Keratinocyte (primary cell): ENCODE data around the gene FAAH. TPM values are rescaled to one million over a fixed set of nuclear protein-coding genes. Genes with fewer than 3 reads are reported as not detected.

Source experiments
- DNase-seq: peaks from one replicate; pipeline ENCODE4 v3.0.0-alpha.2; 2011; ENCODE audit warnings: low read depth, missing footprints, low spot score
- FAIRE-seq: peaks from 2 replicates; lab custom pipeline; 2011; peaks lifted over from hg19 to GRCh38; lab: Jason Lieb, UNC
- H2AFZ ChIP-seq: 2 replicates; pipeline ENCODE4 v1.6.0; 2012; ENCODE audit warnings: low read length, control low read depth, inconsistent platforms; ENCODE audit not compliant: control insufficient read depth
- H3K27ac ChIP-seq: 2 replicates; pipeline ENCODE4 v1.5.1; 2011; ENCODE audit warnings: low read length; ENCODE audit not compliant: control insufficient read depth, insufficient read depth
- H3K27me3 ChIP-seq: 3 replicates; pipeline ENCODE4 v1.6.0; 2011; ENCODE audit warnings: low read length; ENCODE audit not compliant: control insufficient read depth, insufficient read depth; ENCODE audit errors: extremely low read depth
- H3K36me3 ChIP-seq, 2 experiments: 2 replicates in 1 of 2; 3 replicates in 1 of 2; pipeline ENCODE4 v1.5.1; 2011; ENCODE audit warnings: low read length in 2 of 2, mild to moderate bottlenecking in 1 of 2; ENCODE audit not compliant: control insufficient read depth in 2 of 2, insufficient read depth in 2 of 2; ENCODE audit errors: extremely low read depth in 1 of 2
- H3K4me1 ChIP-seq: 3 replicates; pipeline ENCODE4 v1.5.1; 2011; ENCODE audit warnings: low read length; ENCODE audit not compliant: control insufficient read depth, insufficient read depth; ENCODE audit errors: extremely low read depth
- H3K4me2 ChIP-seq: 3 replicates; pipeline ENCODE4 v1.6.0; 2011; ENCODE audit warnings: low read depth, low read length; ENCODE audit not compliant: control insufficient read depth, insufficient read depth; ENCODE audit errors: extremely low read depth
- H3K4me3 ChIP-seq, 3 experiments: fragments of 200-600 bp in 1 of 3; sonication (generic) in 1 of 3; 2 replicates in 2 of 3; 3 replicates in 1 of 3; pipeline ENCODE4 v1.5.1; 2011 to 2016; ENCODE audit warnings: low read length in 3 of 3, mild to moderate bottlenecking in 3 of 3, control low read depth in 2 of 3, inconsistent platforms in 1 of 3, low read depth in 1 of 3, mixed read lengths in 1 of 3, mixed run types in 1 of 3, moderate library complexity in 1 of 3; ENCODE audit not compliant: control insufficient read depth in 2 of 3, insufficient read depth in 2 of 3; ENCODE audit errors: extremely low read depth in 1 of 3
- H3K79me2 ChIP-seq: 2 replicates; pipeline ENCODE4 v1.6.0; 2012; ENCODE audit warnings: low read length; ENCODE audit not compliant: control insufficient read depth, insufficient read depth
- H3K9ac ChIP-seq: 3 replicates; pipeline ENCODE4 v1.6.0; 2011; ENCODE audit warnings: low read length; ENCODE audit not compliant: control insufficient read depth, insufficient read depth; ENCODE audit errors: extremely low read depth
- H3K9me1 ChIP-seq: 3 replicates; pipeline ENCODE4 v1.6.0; 2011; ENCODE audit warnings: low read length; ENCODE audit not compliant: control insufficient read depth, insufficient read depth; ENCODE audit errors: extremely low read depth
- H3K9me3 ChIP-seq: 2 replicates; pipeline ENCODE4 v1.5.1; 2012; ENCODE audit warnings: low read depth, low read length; ENCODE audit not compliant: control insufficient read depth
- H4K20me1 ChIP-seq: 3 replicates; pipeline ENCODE4 v1.6.0; 2011; ENCODE audit warnings: low read length; ENCODE audit not compliant: control insufficient read depth, insufficient read depth; ENCODE audit errors: extremely low read depth
- EZH2 ChIP-seq: IDR thresholded peaks from one replicate; pipeline ENCODE4 v1.6.1; 2012; ENCODE audit warnings: inconsistent platforms, mild to moderate bottlenecking, low read length, moderate library complexity
- dilution Hi-C: fragments of 300-500 bp; cut with MboI; formaldehyde crosslinking; loops from one replicate; pipeline ENCODE4 v1.7.0; 2020; ENCODE audit warnings: low sequenced_read_pairs; ENCODE audit not compliant: extremely low pct_ligation_motif_present
- polyA plus RNA-seq, 5 experiments: library from polyadenylated mRNA; depleted of rRNA in 3 of 5; stranded (reverse) in 3 of 5; stranded (forward) in 1 of 5; unstranded in 1 of 5; fragments of >200 nt; gene quantifications; 1 replicate in 1 of 5; 2 replicates in 3 of 5; 3 replicates in 1 of 5; pipeline versions ENCODE4 v1.2.1 to v1.2.3, GENCODE V29; 2011 to 2012; ENCODE audit warnings: missing spikeins in 2 of 5, low read depth in 1 of 5, low replicate concordance in 1 of 5
- TF ChIP-seq, protein P1 (sequence below), 3 experiments: IDR thresholded peaks in 1 of 3; conservative IDR thresholded peaks in 1 of 3; optimal IDR thresholded peaks in 1 of 3; 2 replicates in 2 of 3; 3 replicates in 1 of 3; pipeline versions ENCODE3 to v1.5.1; 2011; ENCODE audit warnings: low read length in 3 of 3, mild to moderate bottlenecking in 3 of 3, moderate library complexity in 2 of 3, control low read depth in 1 of 3, inconsistent platforms in 1 of 3; ENCODE audit not compliant: insufficient read depth in 2 of 3; ENCODE audit errors: extremely low read depth in 1 of 3

FAAH gene
- polyA plus RNA-seq, 1 donor (not counting 4 experiments of a cell fraction or from before 2014, with no cell fraction given): 5.3 TPM

GRCh38 chr1:46404482-46405196, 10.5 kb downstream of the FAAH start:
- H4K20me1 ChIP-seq: no peaks in the 10 kb centered on the region
- dilution Hi-C loops: no loop called here

DNA sequence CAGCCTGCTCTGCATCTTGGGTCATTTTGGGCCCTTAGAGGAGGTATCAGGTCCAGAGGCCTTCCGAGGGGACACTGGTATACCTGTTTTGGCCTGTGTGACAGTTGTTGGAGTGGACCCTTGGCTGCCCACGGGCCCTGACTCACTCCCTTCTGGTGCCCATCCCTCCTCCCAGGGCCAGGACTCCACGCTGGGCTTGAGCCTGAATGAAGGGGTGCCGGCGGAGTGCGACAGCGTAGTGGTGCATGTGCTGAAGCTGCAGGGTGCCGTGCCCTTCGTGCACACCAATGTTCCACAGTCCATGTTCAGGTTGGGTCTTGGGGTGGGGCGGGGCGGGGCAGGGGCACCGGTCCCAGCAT, 11.1 kb downstream of the FAAH start:
- FAIRE-seq: no peak
- Histone ChIP-seq H3K4me2 (no peak overlapping the region), H3K9me1 (peaks cover 4% of the 10 kb centered on the region), H3K27ac (no peak overlapping the region), H3K36me3 (peaks cover 0 to 3% of the 10 kb centered on the region in 2 experiments), H3K4me3 (no peak overlapping the region), H2AFZ (no peak overlapping the region), H3K27me3 (no peaks in the 10 kb centered on the region), H3K9me3 (no peaks in the 10 kb centered on the region), H3K9ac (no peak overlapping the region), H4K20me1 (no peaks in the 10 kb centered on the region), H3K79me2 (no peaks in the 10 kb centered on the region), H3K4me1 (peaks cover 14% of the 10 kb centered on the region)
- TF ChIP-seq, protein P1, sequence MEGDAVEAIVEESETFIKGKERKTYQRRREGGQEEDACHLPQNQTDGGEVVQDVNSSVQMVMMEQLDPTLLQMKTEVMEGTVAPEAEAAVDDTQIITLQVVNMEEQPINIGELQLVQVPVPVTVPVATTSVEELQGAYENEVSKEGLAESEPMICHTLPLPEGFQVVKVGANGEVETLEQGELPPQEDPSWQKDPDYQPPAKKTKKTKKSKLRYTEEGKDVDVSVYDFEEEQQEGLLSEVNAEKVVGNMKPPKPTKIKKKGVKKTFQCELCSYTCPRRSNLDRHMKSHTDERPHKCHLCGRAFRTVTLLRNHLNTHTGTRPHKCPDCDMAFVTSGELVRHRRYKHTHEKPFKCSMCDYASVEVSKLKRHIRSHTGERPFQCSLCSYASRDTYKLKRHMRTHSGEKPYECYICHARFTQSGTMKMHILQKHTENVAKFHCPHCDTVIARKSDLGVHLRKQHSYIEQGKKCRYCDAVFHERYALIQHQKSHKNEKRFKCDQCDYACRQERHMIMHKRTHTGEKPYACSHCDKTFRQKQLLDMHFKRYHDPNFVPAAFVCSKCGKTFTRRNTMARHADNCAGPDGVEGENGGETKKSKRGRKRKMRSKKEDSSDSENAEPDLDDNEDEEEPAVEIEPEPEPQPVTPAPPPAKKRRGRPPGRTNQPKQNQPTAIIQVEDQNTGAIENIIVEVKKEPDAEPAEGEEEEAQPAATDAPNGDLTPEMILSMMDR (optimal IDR thresholded peaks at IDR 0.05 in 1 of 3, IDR thresholded peaks at IDR 0.05 in 1 of 3, conservative IDR thresholded peaks at IDR 0.05 in 1 of 3; ENCODE audit: extremely low read depth in 1 of 3, insufficient read depth in 2 of 3, low read length in 3 of 3): no peak
- TF ChIP-seq EZH2: no peak
- dilution Hi-C loops: no loop called here
- DNase-seq: no peak

More at GRCh38 chr1:46404482-46405196, 10.5 kb downstream of the FAAH start:
- no peak overlapping the region for H2AFZ ChIP-seq
- H3K27ac ChIP-seq: no peak overlapping the region
- peaks cover 14% of the 10 kb centered on the region for H3K4me1 ChIP-seq
- peaks cover 4% of the 10 kb centered on the region for H3K9me1 ChIP-seq
- H3K9me3 ChIP-seq: no peaks in the 10 kb centered on the region
- peaks cover 0 to 3% of the 10 kb centered on the region in 2 experiments for H3K36me3 ChIP-seq
- H3K79me2 ChIP-seq: no peaks in the 10 kb centered on the region
- H3K9ac ChIP-seq: no peak overlapping the region
- H3K4me2 ChIP-seq: no peak overlapping the region
- FAIRE-seq (no peak), DNase-seq (no peak)
- no peak overlapping the region for H3K4me3 ChIP-seq
- TF ChIP-seq EZH2: no peak
- TF ChIP-seq, protein P1 (optimal IDR thresholded peaks at IDR 0.05 in 1 of 3, IDR thresholded peaks at IDR 0.05 in 1 of 3, conservative IDR thresholded peaks at IDR 0.05 in 1 of 3; ENCODE audit: extremely low read depth in 1 of 3, insufficient read depth in 2 of 3, low read length in 3 of 3): no peak
- no peaks in the 10 kb centered on the region for H3K27me3 ChIP-seq
